ENCODE measurements around the gene TGFBR1.

TGFBR1 gene

GRCh38 chr9:99172124-99173091 is 67.5 kb downstream of the TGFBR1 start:
- DNase-seq, result no peak

GRCh38 chr9:99173570-99174504 is 68.9 kb downstream of the TGFBR1 start:
- no peak for DNase-seq

GRCh38 chr9:99176527-99177013 is 71.7 kb downstream of the TGFBR1 start:
- no peak for DNase-seq

- DNase-seq, result no peak
These were observed 72.9 kb downstream of the TGFBR1 start for GRCh38 chr9:99177576-99178366.

- DNase-seq, result no peak
These were observed 74.3 kb downstream of the TGFBR1 start for GRCh38 chr9:99178912-99179872.

- DNase-seq, result no peak
These were observed 75.3 kb downstream of the TGFBR1 start for GRCh38 chr9:99180199-99180598.

- DNase-seq, result no peak
These were observed 75.7 kb downstream of the TGFBR1 start for GRCh38 chr9:99180662-99181061.

- DNase-seq, result no peak
These were observed 76.3 kb downstream of the TGFBR1 start for GRCh38 chr9:99181206-99181605.

- peak; percentile 67 for DNase-seq
These were observed 76.7 kb downstream of the TGFBR1 start for GRCh38 chr9:99181621-99182020.

GRCh38 chr9:99182356-99182755 is 77.4 kb downstream of the TGFBR1 start:
- DNase-seq, result no peak

- DNase-seq, result no peak
These were observed 78.7 kb downstream of the TGFBR1 start for GRCh38 chr9:99183616-99184015.

- no peak for DNase-seq
These were observed 79.2 kb downstream of the TGFBR1 start for GRCh38 chr9:99184110-99184474.

- peak; percentile 98 for DNase-seq
These were observed 79.8 kb downstream of the TGFBR1 start for GRCh38 chr9:99184475-99185347.

GRCh38 chr9:99185348-99185632 is 80.4 kb downstream of the TGFBR1 start:
- no peak for DNase-seq

- no peak for DNase-seq
These were observed 81.0 kb downstream of the TGFBR1 start for GRCh38 chr9:99185934-99186333.

- no peak for DNase-seq
These were observed 82.4 kb downstream of the TGFBR1 start for GRCh38 chr9:99187311-99187710.

- no peak for DNase-seq
These were observed 84.3 kb downstream of the TGFBR1 start for GRCh38 chr9:99189186-99189585.

- no peak for DNase-seq
These were observed 85.1 kb downstream of the TGFBR1 start for GRCh38 chr9:99189887-99190596.

GRCh38 chr9:99190597-99191283 is 85.8 kb downstream of the TGFBR1 start:
- DNase-seq, result no peak
